SK-N-SH (cell line): ENCODE results near the gene RABAC1. TPM values are rescaled to one million over a fixed set of nuclear protein-coding genes. Genes with fewer than 3 reads are reported as not detected.

ENCODE experiments used
- CHD2 ChIP-seq: fragments of 150-350 bp; IDR thresholded peaks from 2 replicates; pipeline ENCODE4 v1.6.1; 2018; ENCODE audit warnings: low read length; ENCODE audit not compliant: partially characterized antibody
- ELF1 ChIP-seq: IDR thresholded peaks from 2 replicates; pipeline ENCODE4 v1.4.0; 2012
- EZH2phosphoT487 ChIP-seq: fragments of 200-600 bp; sonication (generic); IDR thresholded peaks from 2 replicates; pipeline ENCODE4 v1.6.1; 2017; ENCODE audit warnings: low read depth, mixed run types, mild to moderate bottlenecking, antibody characterized with exemption, moderate library complexity, borderline replicate concordance
- FOXJ3 ChIP-seq: sonication (generic); formaldehyde crosslinking; IDR thresholded peaks from 2 replicates; pipeline ENCODE4 v1.5.1; 2020; ENCODE audit warnings: mild to moderate bottlenecking, missing genetic modification reagents
- GATA2 ChIP-seq: sonication (generic); formaldehyde crosslinking; IDR thresholded peaks from 2 replicates; pipeline ENCODE4 v1.5.0; 2020; ENCODE audit warnings: mild to moderate bottlenecking, missing genetic modification reagents
- MAX ChIP-seq: IDR thresholded peaks from 2 replicates; pipeline ENCODE4 v1.4.0; 2012; ENCODE audit warnings: low read depth
- MEF2A ChIP-seq: IDR thresholded peaks from 2 replicates; pipeline ENCODE4 v1.4.0; 2012; ENCODE audit warnings: low read depth, borderline replicate concordance
- MXI1 ChIP-seq: IDR thresholded peaks from 2 replicates; pipeline ENCODE4 v1.6.1; 2012; ENCODE audit warnings: mild to moderate bottlenecking, low read depth, low read length, improper control_type of control experiment
- NFIC ChIP-seq: IDR thresholded peaks from 2 replicates; pipeline ENCODE4 v1.4.0; 2012; ENCODE audit warnings: borderline replicate concordance
- NRF1 ChIP-seq: IDR thresholded peaks from 2 replicates; pipeline ENCODE4 v1.6.1; 2012; ENCODE audit warnings: low read depth, mild to moderate bottlenecking, low read length
- POLR2AphosphoS5 ChIP-seq: IDR thresholded peaks from 2 replicates; pipeline ENCODE4 v1.6.1; 2012; ENCODE audit warnings: low read depth, low read length
- RAD21 ChIP-seq: IDR thresholded peaks from 2 replicates; pipeline ENCODE4 v1.6.1; 2012; ENCODE audit warnings: mild to moderate bottlenecking, low read length
- SIN3A ChIP-seq: IDR thresholded peaks from 2 replicates; pipeline ENCODE4 v1.6.1; 2012; ENCODE audit warnings: low read depth, mild to moderate bottlenecking, low read length, moderate library complexity, borderline replicate concordance
- SMC3 ChIP-seq: IDR thresholded peaks from 2 replicates; pipeline ENCODE4 v1.6.1; 2012; ENCODE audit warnings: low read depth, low read length, improper control_type of control experiment
- TAF1 ChIP-seq: IDR thresholded peaks from 2 replicates; pipeline ENCODE4 v1.6.1; 2012; ENCODE audit warnings: low read depth, mild to moderate bottlenecking, low read length, moderate library complexity, borderline replicate concordance
- TEAD4 ChIP-seq: IDR thresholded peaks from 2 replicates; pipeline ENCODE4 v1.4.0; 2012; ENCODE audit warnings: mild to moderate bottlenecking, borderline replicate concordance; ENCODE audit not compliant: insufficient read depth
- USF1 ChIP-seq: IDR thresholded peaks from 2 replicates; pipeline ENCODE4 v1.4.0; 2012; ENCODE audit warnings: low read depth, borderline replicate concordance
- YY1 ChIP-seq: IDR thresholded peaks from 2 replicates; pipeline ENCODE4 v1.4.0; 2012; ENCODE audit warnings: low read depth, mild to moderate bottlenecking
- polyA plus RNA-seq, 3 experiments: library from polyadenylated mRNA; depleted of rRNA; stranded (reverse); fragments of >200 nt; gene quantifications; 2 replicates each; pipeline ENCODE4 v1.2.3, GENCODE V29; 2012
- TF ChIP-seq, protein P1 (sequence below): IDR thresholded peaks from 2 replicates; pipeline ENCODE4; 2012
- TF ChIP-seq, protein P2 (sequence below): fragments of 150-350 bp; IDR thresholded peaks from 2 replicates; pipeline ENCODE4 v1.6.1; 2017; ENCODE audit warnings: antibody characterized with exemption, low read length, low read depth, borderline replicate concordance

The RABAC1 gene
- polyA plus RNA-seq, 1 of the 3 experiments (the other 2 are of a cell fraction), result 287 TPM

GRCh38 chr19:41957838-41958366 is 1.2 kb downstream of the RABAC1 start (continued):
- TF ChIP-seq USF1 (no peak), GATA2 (no peak), ELF1 (no peak), MEF2A (no peak), EZH2phosphoT487 (no peak), POLR2AphosphoS5 (no peak), FOXJ3 (CRISPR knock-in tag) (no peak), NFIC (no peak), CHD2 (peak; percentile 29), TEAD4 (no peak), MXI1 (no peak), MAX (0 out of 2 replicates have a peak, but pooled peaks have one; percentile 11), SMC3 (peak; percentile 50; the same call in 1 of the 2 replicates), TAF1 (no peak), RAD21 (peak; percentile 75), NRF1 (no peak), SIN3A (0 out of 2 replicates have a peak, but pooled peaks have one; percentile 46), YY1 (no peak)
- TF ChIP-seq, protein P1, sequence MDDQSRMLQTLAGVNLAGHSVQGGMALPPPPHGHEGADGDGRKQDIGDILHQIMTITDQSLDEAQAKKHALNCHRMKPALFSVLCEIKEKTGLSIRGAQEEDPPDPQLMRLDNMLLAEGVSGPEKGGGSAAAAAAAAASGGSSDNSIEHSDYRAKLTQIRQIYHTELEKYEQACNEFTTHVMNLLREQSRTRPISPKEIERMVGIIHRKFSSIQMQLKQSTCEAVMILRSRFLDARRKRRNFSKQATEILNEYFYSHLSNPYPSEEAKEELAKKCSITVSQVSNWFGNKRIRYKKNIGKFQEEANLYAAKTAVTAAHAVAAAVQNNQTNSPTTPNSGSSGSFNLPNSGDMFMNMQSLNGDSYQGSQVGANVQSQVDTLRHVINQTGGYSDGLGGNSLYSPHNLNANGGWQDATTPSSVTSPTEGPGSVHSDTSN, result no peak
- TF ChIP-seq, protein P2, sequence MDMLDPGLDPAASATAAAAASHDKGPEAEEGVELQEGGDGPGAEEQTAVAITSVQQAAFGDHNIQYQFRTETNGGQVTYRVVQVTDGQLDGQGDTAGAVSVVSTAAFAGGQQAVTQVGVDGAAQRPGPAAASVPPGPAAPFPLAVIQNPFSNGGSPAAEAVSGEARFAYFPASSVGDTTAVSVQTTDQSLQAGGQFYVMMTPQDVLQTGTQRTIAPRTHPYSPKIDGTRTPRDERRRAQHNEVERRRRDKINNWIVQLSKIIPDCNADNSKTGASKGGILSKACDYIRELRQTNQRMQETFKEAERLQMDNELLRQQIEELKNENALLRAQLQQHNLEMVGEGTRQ, result no peak
- TF ChIP-seq, all 33 proteins: peak for 6
